Measurements from ENCODE around the gene DIO1.

Gene DIO1

DNA sequence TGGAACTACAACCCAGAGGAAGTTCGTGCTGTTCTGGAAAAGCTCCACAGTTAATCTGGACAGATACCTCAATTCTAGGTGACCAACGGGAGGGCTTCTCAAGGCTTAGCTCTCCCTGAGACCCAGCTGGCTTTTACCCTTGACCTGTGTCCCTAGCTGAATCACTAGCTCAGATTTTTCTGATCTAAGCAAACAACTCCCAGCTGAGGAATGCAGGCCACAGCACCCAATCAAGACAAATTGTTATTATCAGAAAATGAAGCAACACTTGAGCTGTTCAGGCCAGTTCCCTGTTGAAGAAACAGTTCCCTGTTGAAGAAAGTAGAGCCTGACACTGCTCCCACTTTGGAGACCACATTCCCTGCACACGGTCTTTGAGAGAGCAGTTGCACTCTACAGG, 16.0 kb downstream of the DIO1 start:
- Histone ChIP-seq H3K9me3 (ENCODE audit: insufficient read depth, low read length) (no peaks in the 10 kb centered on the region), H3K27me3 (ENCODE audit: insufficient read depth, insufficient read length) (no peaks in the 10 kb centered on the region), H3K36me3 (ENCODE audit: insufficient read depth, insufficient read length, low read length) (peaks cover 4% of the 10 kb centered on the region), H3K4me3 (ENCODE audit: insufficient read length, low read depth) (no peak overlapping the region), H3K4me1 (ENCODE audit: insufficient read depth, insufficient read length) (peaks cover 15% of the 10 kb centered on the region), H3K9ac (ENCODE audit: insufficient read length, low read depth) (no peak overlapping the region)
- no peak for DNase-seq (ENCODE audit: low read depth, low spot score)
- TF ChIP-seq ZNF274 (IDR thresholded peaks at IDR 0.05; ENCODE audit: low read depth, low read length) = no peak
- no peak for TF ChIP-seq SUZ12 (IDR thresholded peaks at IDR 0.05; ENCODE audit: extremely low read depth, insufficient read depth, insufficient read length)
- TF ChIP-seq YY1 (IDR thresholded peaks at IDR 0.05; ENCODE audit: insufficient read depth, insufficient read length) = no peak

DNA sequence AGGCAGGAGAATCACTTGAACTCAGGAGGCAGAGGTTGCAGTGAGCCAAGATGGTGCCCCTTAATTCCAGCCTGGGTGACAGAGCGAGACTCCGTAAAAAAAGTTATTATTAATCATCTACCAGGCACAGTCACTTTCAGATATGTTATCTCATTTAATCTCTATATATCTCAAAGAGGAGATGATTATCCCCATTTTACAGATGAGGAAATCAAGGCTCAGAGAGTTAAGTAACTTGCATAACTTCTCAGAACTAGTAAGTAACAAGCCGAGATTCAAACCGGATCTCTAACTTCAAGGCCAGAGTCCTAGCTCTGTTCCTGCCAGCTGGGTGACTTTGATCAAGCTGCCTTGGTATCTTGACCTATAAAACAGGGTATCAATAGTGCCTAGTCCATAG, 17.5 kb downstream of the DIO1 start:
- peaks cover 15% of the 10 kb centered on the region for H3K4me1 ChIP-seq (ENCODE audit: insufficient read depth, insufficient read length)
- no peak for TF ChIP-seq SUZ12 (IDR thresholded peaks at IDR 0.05; ENCODE audit: extremely low read depth, insufficient read depth, insufficient read length)
- TF ChIP-seq ZNF274 (IDR thresholded peaks at IDR 0.05; ENCODE audit: low read depth, low read length) = no peak
- TF ChIP-seq YY1 (IDR thresholded peaks at IDR 0.05; ENCODE audit: insufficient read depth, insufficient read length) = no peak
- peaks cover 4% of the 10 kb centered on the region for H3K36me3 ChIP-seq (ENCODE audit: insufficient read depth, insufficient read length, low read length)

DNA sequence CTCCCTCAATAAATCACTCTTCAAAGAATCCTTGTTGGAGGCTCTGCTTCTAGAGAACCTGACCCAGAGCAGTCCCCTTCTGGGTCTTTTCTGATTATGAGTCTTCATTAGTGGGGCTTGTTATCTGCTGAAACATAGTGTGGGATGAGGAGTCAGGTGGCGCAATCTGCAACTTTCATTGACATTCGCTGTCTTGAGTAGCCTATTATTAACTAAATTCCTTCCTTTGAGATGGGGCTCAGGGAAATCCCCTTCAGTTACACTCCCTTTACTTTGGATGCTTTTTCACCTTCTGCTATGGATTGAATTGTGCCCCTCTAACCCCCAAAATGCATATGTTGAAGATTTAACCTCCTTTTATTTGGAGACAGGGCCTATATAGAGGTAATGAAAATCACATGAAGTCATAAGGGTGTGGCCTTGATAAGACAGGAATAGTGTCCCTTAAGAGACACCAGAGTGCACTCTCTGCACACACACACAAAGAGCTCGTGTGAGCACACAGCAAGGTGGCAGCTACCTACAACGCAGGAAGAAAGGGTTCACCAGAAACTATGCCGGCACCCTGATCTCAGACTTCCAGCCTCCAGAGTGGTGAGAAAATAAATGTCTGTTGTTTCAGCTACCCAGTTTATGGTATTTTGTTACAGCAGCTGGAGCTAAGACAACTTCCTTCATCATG, 19.5 kb downstream of the DIO1 start:
- TF ChIP-seq ZNF274 (IDR thresholded peaks at IDR 0.05; ENCODE audit: low read depth, low read length) = no peak
- TF ChIP-seq YY1 (IDR thresholded peaks at IDR 0.05; ENCODE audit: insufficient read depth, insufficient read length) = no peak
- no peak for TF ChIP-seq SUZ12 (IDR thresholded peaks at IDR 0.05; ENCODE audit: extremely low read depth, insufficient read depth, insufficient read length)
- Histone ChIP-seq H3K27me3 (ENCODE audit: insufficient read depth, insufficient read length) (no peaks in the 10 kb centered on the region), H3K36me3 (ENCODE audit: insufficient read depth, insufficient read length, low read length) (peaks cover 7% of the 10 kb centered on the region), H3K4me3 (ENCODE audit: insufficient read length, low read depth) (no peak overlapping the region), H3K4me1 (ENCODE audit: insufficient read depth, insufficient read length) (peaks cover 12% of the 10 kb centered on the region), H3K9ac (ENCODE audit: insufficient read length, low read depth) (no peak overlapping the region), H3K9me3 (ENCODE audit: insufficient read depth, low read length) (no peaks in the 10 kb centered on the region; the same call in 1 of the 2 replicates)
- DNase-seq (ENCODE audit: low read depth, low spot score) = no peak

More for the DNA sequence above, 17.5 kb downstream of the DIO1 start:
- no peaks in the 10 kb centered on the region for H3K9me3 ChIP-seq (ENCODE audit: insufficient read depth, low read length)
- no peaks in the 10 kb centered on the region for H3K27me3 ChIP-seq (ENCODE audit: insufficient read depth, insufficient read length)
- no peak overlapping the region for H3K4me3 ChIP-seq (ENCODE audit: insufficient read length, low read depth)
- H3K9ac ChIP-seq (ENCODE audit: insufficient read length, low read depth) = no peak overlapping the region
- DNase-seq (ENCODE audit: low read depth, low spot score) = no peak

DNA sequence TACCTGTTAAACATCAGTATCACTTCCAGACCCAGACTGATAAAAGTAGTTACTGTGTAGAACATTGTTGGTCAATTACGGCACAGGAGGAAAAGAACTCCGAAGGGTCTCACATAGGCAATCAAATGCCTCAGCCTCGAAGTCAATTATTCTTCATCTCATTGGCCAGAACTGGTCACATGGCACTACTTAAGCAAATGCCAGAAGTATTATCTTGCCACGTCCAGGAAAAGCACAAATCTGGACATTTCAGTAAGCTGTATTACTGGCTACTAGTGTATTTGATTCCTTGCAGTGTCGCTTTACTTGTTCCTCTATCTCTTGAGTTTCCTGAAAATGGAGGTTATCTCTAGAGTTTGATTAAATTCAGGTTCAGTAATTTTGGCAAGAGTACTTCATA, 24.4 kb downstream of the DIO1 start:
- H3K4me1 ChIP-seq (ENCODE audit: insufficient read depth, insufficient read length) = peaks cover 4% of the 10 kb centered on the region
- H3K36me3 ChIP-seq (ENCODE audit: insufficient read depth, insufficient read length, low read length) = peaks cover 28% of the 10 kb centered on the region
- H3K9me3 ChIP-seq (ENCODE audit: insufficient read depth, low read length) = no peaks in the 10 kb centered on the region; the same call in 1 of the 2 replicates
- H3K4me3 ChIP-seq (ENCODE audit: insufficient read length, low read depth) = no peak overlapping the region
- DNase-seq (ENCODE audit: low read depth, low spot score) = no peak
- H3K27me3 ChIP-seq (ENCODE audit: insufficient read depth, insufficient read length) = no peaks in the 10 kb centered on the region
- no peak overlapping the region for H3K9ac ChIP-seq (ENCODE audit: insufficient read length, low read depth)
- TF ChIP-seq YY1 (IDR thresholded peaks at IDR 0.05; ENCODE audit: insufficient read depth, insufficient read length) (no peak), SUZ12 (IDR thresholded peaks at IDR 0.05; ENCODE audit: extremely low read depth, insufficient read depth, insufficient read length) (no peak), ZNF274 (IDR thresholded peaks at IDR 0.05; ENCODE audit: low read depth, low read length) (no peak)

DNA sequence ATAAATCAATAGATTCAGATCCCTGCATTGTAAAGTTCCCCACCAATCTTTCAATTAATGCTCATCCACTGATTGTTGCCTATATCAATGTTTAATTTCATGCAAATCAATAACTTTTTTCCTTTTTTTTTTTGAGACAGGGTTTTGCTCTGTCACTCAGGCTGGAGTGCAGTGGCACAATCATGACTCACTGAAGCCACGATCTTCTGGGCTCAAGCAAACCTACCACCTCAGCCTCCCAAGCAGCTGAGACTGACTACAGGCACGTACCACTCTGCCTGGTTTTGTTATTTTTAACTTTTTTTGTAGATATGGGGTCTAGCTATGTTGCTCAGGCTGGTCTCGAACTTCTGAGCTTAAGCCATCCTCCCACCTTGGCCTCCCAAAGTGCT, 25.7 kb downstream of the DIO1 start:
- Histone ChIP-seq H3K36me3 (ENCODE audit: insufficient read depth, insufficient read length, low read length) (peaks cover 34% of the 10 kb centered on the region), H3K4me1 (ENCODE audit: insufficient read depth, insufficient read length) (no peaks in the 10 kb centered on the region), H3K9ac (ENCODE audit: insufficient read length, low read depth) (no peak overlapping the region), H3K4me3 (ENCODE audit: insufficient read length, low read depth) (no peak overlapping the region), H3K9me3 (ENCODE audit: insufficient read depth, low read length) (no peaks in the 10 kb centered on the region; the same call in 1 of the 2 replicates), H3K27me3 (ENCODE audit: insufficient read depth, insufficient read length) (no peaks in the 10 kb centered on the region)
- TF ChIP-seq YY1 (IDR thresholded peaks at IDR 0.05; ENCODE audit: insufficient read depth, insufficient read length) (no peak), SUZ12 (IDR thresholded peaks at IDR 0.05; ENCODE audit: extremely low read depth, insufficient read depth, insufficient read length) (no peak), ZNF274 (IDR thresholded peaks at IDR 0.05; ENCODE audit: low read depth, low read length) (no peak)
- DNase-seq (ENCODE audit: low read depth, low spot score) = no peak

DNA sequence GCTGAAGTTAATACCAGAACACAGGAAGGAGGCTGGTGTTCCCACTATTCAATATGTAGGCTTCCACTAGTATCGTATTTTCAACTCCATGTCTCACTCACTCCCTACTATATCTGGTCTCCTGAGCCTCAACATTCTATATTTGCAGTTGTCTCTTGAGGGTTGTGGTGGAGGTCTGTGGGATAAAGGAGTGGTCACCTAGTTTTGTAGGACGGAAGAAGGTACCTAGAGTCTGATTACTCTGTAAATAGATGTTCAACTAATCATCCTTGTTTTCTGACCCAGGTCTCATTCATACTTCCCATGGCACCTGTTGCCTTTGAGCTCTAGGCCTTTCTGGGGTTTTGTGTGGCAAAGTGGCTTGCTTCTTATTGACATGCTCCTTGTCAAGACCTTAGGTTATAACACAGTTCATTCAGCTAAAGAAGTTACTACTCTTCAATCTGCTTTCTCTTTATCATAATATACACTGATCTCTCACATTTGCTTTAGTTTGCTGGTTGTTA, 33.4 kb downstream of the DIO1 start:
- H3K9ac ChIP-seq (ENCODE audit: insufficient read length, low read depth) = no peak overlapping the region
- no peaks in the 10 kb centered on the region for H3K4me1 ChIP-seq (ENCODE audit: insufficient read depth, insufficient read length)
- no peaks in the 10 kb centered on the region for H3K27me3 ChIP-seq (ENCODE audit: insufficient read depth, insufficient read length)
- DNase-seq (ENCODE audit: low read depth, low spot score) = no peak
- H3K4me3 ChIP-seq (ENCODE audit: insufficient read length, low read depth) = no peak overlapping the region
- peaks cover 40% of the 10 kb centered on the region for H3K36me3 ChIP-seq (ENCODE audit: insufficient read depth, insufficient read length, low read length)
- H3K9me3 ChIP-seq (ENCODE audit: insufficient read depth, low read length) = peaks cover 7% of the 10 kb centered on the region
- TF ChIP-seq SUZ12 (IDR thresholded peaks at IDR 0.05; ENCODE audit: extremely low read depth, insufficient read depth, insufficient read length) (no peak), ZNF274 (IDR thresholded peaks at IDR 0.05; ENCODE audit: low read depth, low read length) (no peak), YY1 (IDR thresholded peaks at IDR 0.05; ENCODE audit: insufficient read depth, insufficient read length) (no peak)

DNA sequence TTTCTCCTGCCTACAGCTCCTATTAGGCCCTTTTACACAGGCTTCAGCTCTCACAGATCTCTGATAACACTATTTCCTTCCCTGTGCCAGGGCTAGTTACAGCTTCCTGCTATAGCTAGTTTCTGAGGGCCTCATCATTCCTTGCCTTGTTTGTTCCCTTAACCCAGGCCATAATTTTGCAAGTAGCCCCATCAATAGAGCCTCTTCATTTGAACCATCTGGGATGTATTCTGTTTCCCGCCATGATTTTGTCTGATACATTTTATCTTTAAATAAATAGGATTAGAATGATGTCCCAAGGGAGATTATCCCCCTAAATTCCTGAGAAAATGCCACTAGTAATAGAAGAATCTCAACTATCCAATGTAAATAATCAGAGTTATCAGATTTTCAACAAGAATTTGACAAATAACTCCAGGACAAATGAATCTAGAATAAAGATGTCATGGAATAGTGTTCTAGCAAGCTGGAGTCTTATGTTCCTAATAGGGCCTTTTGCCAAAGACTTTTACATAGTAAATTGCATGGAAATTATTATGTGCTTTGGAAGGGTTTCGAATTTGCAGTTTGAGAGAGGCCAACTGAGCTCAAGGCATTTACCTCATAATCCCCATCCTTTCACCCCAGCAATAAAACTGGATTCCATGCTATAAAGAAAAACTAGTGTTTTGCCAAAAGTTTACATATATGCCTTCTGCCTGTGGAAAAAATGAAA, 35.4 kb downstream of the DIO1 start:
- Histone ChIP-seq H3K4me3 (ENCODE audit: insufficient read length, low read depth) (no peak overlapping the region), H3K9me3 (ENCODE audit: insufficient read depth, low read length) (peaks cover 24% of the 10 kb centered on the region), H3K9ac (ENCODE audit: insufficient read length, low read depth) (no peak overlapping the region), H3K36me3 (ENCODE audit: insufficient read depth, insufficient read length, low read length) (peaks cover 29% of the 10 kb centered on the region), H3K4me1 (ENCODE audit: insufficient read depth, insufficient read length) (no peaks in the 10 kb centered on the region), H3K27me3 (ENCODE audit: insufficient read depth, insufficient read length) (no peaks in the 10 kb centered on the region)
- TF ChIP-seq ZNF274 (IDR thresholded peaks at IDR 0.05; ENCODE audit: low read depth, low read length) = no peak
- no peak for TF ChIP-seq SUZ12 (IDR thresholded peaks at IDR 0.05; ENCODE audit: extremely low read depth, insufficient read depth, insufficient read length)
- TF ChIP-seq YY1 (IDR thresholded peaks at IDR 0.05; ENCODE audit: insufficient read depth, insufficient read length) = no peak
- no peak for DNase-seq (ENCODE audit: low read depth, low spot score)

Measured in NT2/D1 (cell line).